ENCODE data around the gene IQCH. TPM values are rescaled to one million over a fixed set of nuclear protein-coding genes. Genes with fewer than 3 reads are reported as not detected.
"Not testable (repeated sequence)": the region's sequence is repeated elsewhere in the genome, so short reads cannot be mapped to it uniquely, and the experiment has no call there.

Gene IQCH
- total and polyA plus RNA-seq, 5 donors = 0.34 to 2.1 (median 1.4) TPM

DNA sequence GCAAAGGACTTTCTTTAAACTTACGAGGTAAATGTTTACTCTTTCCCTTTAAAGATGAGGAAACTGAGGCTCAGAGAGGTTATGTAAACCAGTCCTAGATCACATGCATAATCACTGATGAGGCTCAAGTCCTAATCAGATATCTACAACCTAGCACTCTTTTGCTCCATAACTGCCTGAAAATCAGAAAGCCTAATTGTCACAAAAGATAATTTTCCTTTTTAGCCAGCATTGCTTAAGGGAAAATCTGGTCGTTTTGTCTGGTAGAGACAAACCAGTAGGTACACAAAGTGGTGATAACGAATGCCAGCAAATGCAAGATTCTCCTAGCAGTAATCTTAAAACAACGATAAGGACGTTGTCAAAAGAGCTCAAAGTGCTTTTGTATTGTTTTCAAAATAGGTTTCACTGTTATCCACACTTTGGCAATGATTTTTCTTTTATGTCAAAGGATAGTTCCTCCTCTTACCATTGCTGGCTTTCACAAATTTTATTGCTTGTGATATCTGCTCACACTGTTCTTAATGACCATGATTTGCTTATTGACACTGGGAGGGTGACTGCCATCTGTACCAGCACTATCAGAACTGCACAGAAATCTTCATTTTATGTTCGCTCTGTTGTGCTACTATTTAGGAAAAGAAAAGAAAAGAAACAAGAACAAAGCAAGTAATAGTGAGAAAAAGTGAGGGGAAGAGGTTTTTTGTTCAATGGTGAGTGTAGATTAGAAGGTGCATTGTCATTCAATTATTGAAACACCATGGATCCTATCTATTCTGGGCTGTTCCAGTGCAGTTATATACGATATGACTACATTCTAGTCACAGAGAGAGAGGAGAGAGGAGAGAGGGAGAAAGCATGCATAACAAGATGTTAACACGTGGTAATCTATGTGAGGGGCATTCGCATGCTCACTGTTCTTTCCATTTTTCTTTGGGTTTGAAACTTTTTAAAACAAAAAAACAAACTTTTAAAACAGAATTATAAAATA lies 13.7 kb downstream of the IQCH start:
- no peaks in the 10 kb centered on the region for H3K9me3 ChIP-seq (ENCODE audit: control insufficient read depth, low read length)
- H3K4me3 ChIP-seq (ENCODE audit: low read length) = no peak overlapping the region
- H3K27ac ChIP-seq (ENCODE audit: low read length) = no peak overlapping the region
- intact Hi-C loops (cut with DNase I) = no loop called here
- DNase-seq = no peak
- H3K27me3 ChIP-seq (ENCODE audit: control insufficient read depth, insufficient read depth) = no peaks in the 10 kb centered on the region
- WGBS = 69% methylated on average over 9 of the region's 9 CpGs
- ATAC-seq = no peak
- no peaks in the 10 kb centered on the region for H3K4me1 ChIP-seq (ENCODE audit: control insufficient read depth, insufficient read depth, low read length)

DNA sequence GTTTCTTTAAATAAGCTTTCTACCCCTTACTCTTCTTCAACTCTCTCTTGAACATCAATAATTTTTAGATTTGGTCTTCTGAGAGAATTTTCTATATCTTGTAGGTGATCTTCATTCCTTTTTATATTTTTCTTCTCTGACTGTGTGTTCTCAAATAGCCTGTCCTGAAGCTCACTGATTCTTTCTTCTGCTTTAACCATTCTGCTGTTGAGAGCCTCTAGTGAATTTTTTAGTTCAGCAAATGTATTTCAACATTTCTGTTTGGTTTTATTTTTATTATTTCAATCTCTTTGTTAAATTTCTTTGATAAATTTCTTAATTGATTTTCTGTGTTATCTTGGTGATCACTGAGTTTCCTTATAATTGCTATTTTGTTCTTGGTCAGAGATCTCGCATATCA lies 19.6 kb downstream of the IQCH start:
- no peak for ATAC-seq

DNA sequence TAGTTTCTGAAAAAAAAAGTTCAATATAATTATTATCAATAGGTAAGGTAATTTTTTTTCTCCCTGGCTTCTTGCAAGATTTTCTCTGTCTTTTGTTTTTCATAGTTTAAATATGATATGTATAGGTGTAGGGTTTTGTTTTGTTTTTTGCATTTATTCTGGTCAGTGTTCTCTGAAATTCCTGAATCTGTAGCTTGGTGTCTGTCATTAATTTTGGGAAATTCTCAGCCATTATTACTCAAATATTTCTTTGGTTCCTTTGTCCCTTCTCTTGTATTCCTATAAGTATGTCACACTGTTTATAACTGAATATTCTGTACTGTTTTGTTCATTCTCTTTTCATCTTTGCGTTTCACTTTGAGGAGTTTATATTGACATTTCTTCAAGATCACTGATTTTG lies 22.1 kb downstream of the IQCH start:
- Histone ChIP-seq H3K27me3 (ENCODE audit: control insufficient read depth, insufficient read depth) (no peaks in the 10 kb centered on the region), H3K4me1 (ENCODE audit: control insufficient read depth, insufficient read depth, low read length) (no peaks in the 10 kb centered on the region), H3K27ac (ENCODE audit: low read length) (no peak overlapping the region), H3K4me3 (ENCODE audit: low read length) (no peak overlapping the region), H3K9me3 (ENCODE audit: control insufficient read depth, low read length) (peaks cover 2% of the 10 kb centered on the region)
- ATAC-seq = no peak
- 97% methylated on average over 1 of the region's 1 CpG for WGBS
- DNase-seq = no peak
- intact Hi-C loops (cut with DNase I) = no loop called here

More for the DNA sequence above, 19.6 kb downstream of the IQCH start:
- intact Hi-C loops (cut with DNase I) = no loop called here
- no peaks in the 10 kb centered on the region for H3K27me3 ChIP-seq (ENCODE audit: control insufficient read depth, insufficient read depth)
- no peak for DNase-seq
- no peak overlapping the region for H3K27ac ChIP-seq (ENCODE audit: low read length)
- 91% methylated on average over 1 of the region's 1 CpG for WGBS
- no peak overlapping the region for H3K4me3 ChIP-seq (ENCODE audit: low read length)
- H3K4me1 ChIP-seq (ENCODE audit: control insufficient read depth, insufficient read depth, low read length) = no peaks in the 10 kb centered on the region
- H3K9me3 ChIP-seq (ENCODE audit: control insufficient read depth, low read length) = peaks cover 2% of the 10 kb centered on the region

DNA sequence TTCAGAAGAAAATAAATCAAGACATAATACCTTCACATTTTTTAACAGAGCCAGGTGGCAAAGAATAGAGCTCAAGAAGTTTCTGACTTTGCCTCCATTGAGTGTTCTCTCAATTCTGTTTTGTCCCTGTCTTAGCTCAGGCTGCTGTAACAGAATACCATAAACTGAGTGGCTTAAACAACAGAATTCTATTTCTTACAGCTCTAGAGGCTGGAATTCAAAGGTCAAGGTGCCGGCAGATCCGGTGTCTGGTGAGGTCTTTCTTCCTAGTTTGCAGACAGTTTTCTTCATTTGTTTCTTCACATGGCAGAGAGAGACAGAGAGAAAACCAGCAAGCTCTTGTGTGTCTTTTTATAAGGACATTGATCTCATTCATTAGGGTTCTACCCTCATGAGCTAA lies 25.6 kb downstream of the IQCH start:
- DNase-seq (no peak), ATAC-seq (no peak)
- Histone ChIP-seq H3K4me3 (ENCODE audit: low read length) (no peak overlapping the region), H3K9me3 (ENCODE audit: control insufficient read depth, low read length) (no peaks in the 10 kb centered on the region), H3K4me1 (ENCODE audit: control insufficient read depth, insufficient read depth, low read length) (no peaks in the 10 kb centered on the region), H3K27me3 (ENCODE audit: control insufficient read depth, insufficient read depth) (no peaks in the 10 kb centered on the region), H3K27ac (ENCODE audit: low read length) (no peak overlapping the region)
- 69% methylated on average over 2 of the region's 2 CpGs for WGBS
- intact Hi-C loops (cut with DNase I) = no loop called here

DNA sequence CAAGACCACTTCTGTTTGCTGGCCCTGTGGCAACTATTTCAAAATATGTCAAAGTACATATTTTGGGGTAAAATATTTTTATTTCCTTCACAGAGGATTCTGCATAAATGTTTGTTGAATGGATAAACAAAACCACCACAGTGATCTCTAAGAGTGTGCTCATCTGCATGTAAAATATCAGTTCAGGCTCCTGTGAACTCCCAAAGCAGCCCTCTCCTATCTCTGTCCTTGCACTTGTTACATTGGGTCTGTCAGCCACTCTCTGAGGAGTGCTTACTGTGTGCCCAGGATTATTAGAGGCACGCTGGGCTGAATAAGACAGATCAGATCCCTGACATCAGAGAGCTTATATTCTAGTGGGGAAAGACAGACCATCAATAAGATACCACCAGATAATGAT lies 27.1 kb downstream of the IQCH start:
- no peaks in the 10 kb centered on the region for H3K4me1 ChIP-seq (ENCODE audit: control insufficient read depth, insufficient read depth, low read length)
- no peak overlapping the region for H3K27ac ChIP-seq (ENCODE audit: low read length)
- no peak overlapping the region for H3K4me3 ChIP-seq (ENCODE audit: low read length)
- no peaks in the 10 kb centered on the region for H3K27me3 ChIP-seq (ENCODE audit: control insufficient read depth, insufficient read depth)
- no peaks in the 10 kb centered on the region for H3K9me3 ChIP-seq (ENCODE audit: control insufficient read depth, low read length)
- WGBS = 75% methylated on average over 1 of the region's 1 CpG
- DNase-seq (no peak), ATAC-seq (no peak)
- intact Hi-C loops (cut with DNase I) = no loop called here

DNA sequence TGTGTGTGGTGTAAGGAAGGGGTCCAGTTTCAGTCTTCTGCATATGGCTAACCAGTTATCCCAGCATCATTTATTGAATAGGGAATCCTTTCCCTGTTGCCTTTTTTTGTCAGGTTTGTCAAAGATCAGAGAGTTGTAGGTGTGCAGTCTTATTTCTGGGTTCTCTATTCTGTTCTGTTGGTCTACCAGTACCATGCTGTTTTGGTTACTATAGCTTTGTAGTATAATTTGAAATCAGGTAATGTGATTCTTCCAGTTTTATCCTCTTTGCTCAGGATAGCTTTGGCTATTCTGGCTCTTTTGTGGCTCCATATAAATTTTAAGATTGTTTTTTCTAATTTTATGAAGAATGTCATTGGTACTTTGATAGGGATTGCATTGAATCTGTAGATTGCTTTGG lies 31.0 kb downstream of the IQCH start:
- H3K27ac ChIP-seq (ENCODE audit: low read length); H3K4me1 ChIP-seq (ENCODE audit: control insufficient read depth, insufficient read depth, low read length): not testable (repeated sequence)

DNA sequence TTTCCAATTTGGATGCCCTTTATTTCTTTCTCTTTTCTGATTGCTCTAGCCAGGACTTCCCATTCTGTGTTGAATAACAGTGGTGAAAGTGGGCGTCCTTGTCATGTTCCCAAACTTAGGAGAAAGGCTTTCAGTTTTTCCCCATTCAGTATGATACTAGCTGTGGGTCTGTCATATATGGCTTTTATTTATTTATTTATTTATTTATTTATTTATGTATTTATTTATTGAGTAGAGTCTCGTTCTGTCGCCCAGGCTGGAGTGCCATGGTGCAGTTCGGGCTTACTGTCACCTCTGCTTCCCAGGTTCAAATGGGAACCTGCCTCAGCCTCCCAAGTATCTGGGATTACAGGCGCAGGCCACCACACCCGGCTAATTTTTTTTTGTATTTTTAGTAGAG lies 31.8 kb downstream of the IQCH start:
- H3K4me1 ChIP-seq (ENCODE audit: control insufficient read depth, insufficient read depth, low read length); H3K27me3 ChIP-seq (ENCODE audit: control insufficient read depth, insufficient read depth); H3K27ac ChIP-seq (ENCODE audit: low read length); ATAC-seq; H3K4me3 ChIP-seq (ENCODE audit: low read length); intact Hi-C loops (cut with DNase I); H3K9me3 ChIP-seq (ENCODE audit: control insufficient read depth, low read length); DNase-seq: not testable (repeated sequence)
- 80% methylated on average over 6 of the region's 6 CpGs for WGBS

More for the DNA sequence above, 31.0 kb downstream of the IQCH start:
- H3K4me3 ChIP-seq (ENCODE audit: low read length); intact Hi-C loops (cut with DNase I); H3K9me3 ChIP-seq (ENCODE audit: control insufficient read depth, low read length); ATAC-seq; H3K27me3 ChIP-seq (ENCODE audit: control insufficient read depth, insufficient read depth); DNase-seq: not testable (repeated sequence)

DNA sequence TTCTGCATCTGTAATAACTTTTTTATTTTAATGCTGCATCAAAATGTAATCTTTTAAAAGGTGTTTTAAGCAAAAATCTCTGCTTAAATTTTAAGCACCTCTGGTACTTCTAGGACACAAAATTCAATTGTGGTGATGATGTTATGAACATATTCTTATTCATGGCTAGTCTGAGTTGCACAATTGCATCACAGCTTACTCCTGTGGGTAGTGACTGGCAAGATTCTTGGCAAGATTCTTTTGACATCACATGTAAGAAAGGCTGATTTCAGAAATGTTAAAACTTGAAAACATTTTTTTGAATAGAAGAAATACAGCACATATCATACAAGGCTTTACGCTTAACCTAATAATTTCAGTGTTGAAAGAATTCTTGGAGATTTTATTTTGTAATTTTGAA lies 35.7 kb downstream of the IQCH start:
- intact Hi-C loops (cut with DNase I) = no loop called here
- ATAC-seq (no peak), DNase-seq (no peak)
- 100% methylated on average over 1 of the region's 1 CpG for WGBS
- no peak overlapping the region for H3K4me3 ChIP-seq (ENCODE audit: low read length)
- no peaks in the 10 kb centered on the region for H3K4me1 ChIP-seq (ENCODE audit: control insufficient read depth, insufficient read depth, low read length)
- H3K27me3 ChIP-seq (ENCODE audit: control insufficient read depth, insufficient read depth) = no peaks in the 10 kb centered on the region
- no peak overlapping the region for H3K27ac ChIP-seq (ENCODE audit: low read length)
- no peaks in the 10 kb centered on the region for H3K9me3 ChIP-seq (ENCODE audit: control insufficient read depth, low read length)

DNA sequence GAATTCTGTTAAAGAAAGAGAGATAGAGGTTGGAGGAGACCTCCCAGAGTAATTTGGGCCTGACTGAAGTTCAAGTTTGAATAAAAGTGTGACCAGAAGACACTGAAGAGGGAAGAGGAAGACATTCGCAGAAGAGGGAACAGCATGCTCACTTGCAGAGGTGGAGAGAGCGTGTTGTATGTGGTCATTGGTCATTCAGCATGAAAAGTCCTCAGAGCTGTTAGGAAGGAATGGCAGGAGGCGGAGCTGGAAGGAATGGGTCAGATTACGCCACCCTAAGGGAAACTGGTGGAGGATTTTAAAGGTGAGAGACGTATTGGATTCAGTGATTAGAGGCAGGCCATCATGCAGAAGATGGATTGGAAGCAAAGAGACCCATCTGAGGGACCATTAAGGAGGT lies 41.6 kb downstream of the IQCH start:
- 89% methylated on average over 5 of the region's 5 CpGs for WGBS

DNA sequence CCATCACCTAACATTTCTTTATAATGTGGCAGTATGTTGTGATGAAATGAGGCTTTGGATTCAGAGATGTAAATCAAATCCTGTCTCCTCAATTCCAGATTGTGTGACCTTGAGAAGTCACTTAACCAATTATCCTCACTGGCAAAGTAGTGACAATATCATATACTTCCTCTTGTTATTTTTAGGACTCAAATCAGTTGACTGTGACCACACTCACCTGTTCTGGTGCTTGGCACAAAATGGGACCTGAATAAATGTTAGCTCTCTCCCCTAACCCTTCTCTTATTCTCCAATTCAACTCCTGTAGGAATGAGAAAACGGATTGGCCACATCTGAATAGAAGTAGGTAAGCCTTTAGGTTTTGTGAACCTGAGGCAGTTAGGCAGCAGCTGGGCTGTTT lies 42.1 kb downstream of the IQCH start:
- Histone ChIP-seq H3K27ac (ENCODE audit: low read length) (no peak overlapping the region), H3K4me3 (ENCODE audit: low read length) (no peak overlapping the region), H3K9me3 (ENCODE audit: control insufficient read depth, low read length) (no peaks in the 10 kb centered on the region), H3K4me1 (ENCODE audit: control insufficient read depth, insufficient read depth, low read length) (no peaks in the 10 kb centered on the region), H3K27me3 (ENCODE audit: control insufficient read depth, insufficient read depth) (no peaks in the 10 kb centered on the region)
- 91% methylated on average over 1 of the region's 1 CpG for WGBS
- intact Hi-C loops (cut with DNase I) = no loop called here
- DNase-seq (no peak), ATAC-seq (no peak)

More for the DNA sequence above, 41.6 kb downstream of the IQCH start:
- Histone ChIP-seq H3K27ac (ENCODE audit: low read length) (no peak overlapping the region), H3K9me3 (ENCODE audit: control insufficient read depth, low read length) (no peaks in the 10 kb centered on the region), H3K4me3 (ENCODE audit: low read length) (no peak overlapping the region), H3K4me1 (ENCODE audit: control insufficient read depth, insufficient read depth, low read length) (no peaks in the 10 kb centered on the region), H3K27me3 (ENCODE audit: control insufficient read depth, insufficient read depth) (no peaks in the 10 kb centered on the region)
- ATAC-seq (no peak), DNase-seq (no peak)
- intact Hi-C loops (cut with DNase I) = no loop called here

DNA sequence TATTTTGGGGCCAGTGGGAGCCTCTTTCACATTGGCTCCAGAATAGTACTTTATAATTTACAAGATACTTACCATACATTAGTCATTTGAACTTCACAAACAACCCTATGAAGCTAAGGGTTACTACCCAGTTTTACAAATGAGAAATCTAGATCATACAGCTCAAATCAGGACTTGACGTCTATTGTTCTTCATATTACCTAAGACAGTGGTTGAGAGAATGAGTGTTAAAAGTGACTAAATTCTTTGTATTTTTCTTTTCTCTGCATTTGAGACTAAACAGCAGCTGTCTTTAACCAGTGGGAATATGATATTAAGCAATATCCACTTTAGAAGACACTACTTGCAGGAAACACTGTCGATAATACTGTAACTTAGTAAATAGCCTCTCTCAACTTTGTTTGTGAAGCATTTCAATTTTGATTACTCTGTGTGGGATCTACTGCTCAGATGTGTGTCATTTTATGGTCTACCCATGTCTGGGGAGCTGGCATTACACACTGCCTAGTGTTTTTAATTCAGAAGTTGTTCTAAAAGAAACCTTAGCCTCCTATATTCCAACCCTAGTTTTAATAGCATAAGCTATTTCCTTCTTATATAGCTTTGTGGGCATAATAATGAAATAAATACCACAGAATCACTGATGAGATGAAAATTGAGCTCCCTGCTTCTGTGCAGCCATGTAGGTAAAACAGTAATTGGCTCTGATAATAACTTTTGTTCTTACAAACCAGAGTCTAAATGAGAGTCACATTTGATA lies 45.9 kb downstream of the IQCH start:
- no peak overlapping the region for H3K4me3 ChIP-seq (ENCODE audit: low read length)
- H3K9me3 ChIP-seq (ENCODE audit: control insufficient read depth, low read length) = no peaks in the 10 kb centered on the region
- DNase-seq (no peak), ATAC-seq (no peak)
- no peak overlapping the region for H3K27ac ChIP-seq (ENCODE audit: low read length)
- H3K27me3 ChIP-seq (ENCODE audit: control insufficient read depth, insufficient read depth) = no peaks in the 10 kb centered on the region
- WGBS = 71% methylated on average over 2 of the region's 2 CpGs
- no peaks in the 10 kb centered on the region for H3K4me1 ChIP-seq (ENCODE audit: control insufficient read depth, insufficient read depth, low read length)
- intact Hi-C loops (cut with DNase I) = no loop called here

All from right cardiac atrium (tissue), 5 donors.